ENCODE measurements around the gene SH3TC1.

Gene SH3TC1

DNA sequence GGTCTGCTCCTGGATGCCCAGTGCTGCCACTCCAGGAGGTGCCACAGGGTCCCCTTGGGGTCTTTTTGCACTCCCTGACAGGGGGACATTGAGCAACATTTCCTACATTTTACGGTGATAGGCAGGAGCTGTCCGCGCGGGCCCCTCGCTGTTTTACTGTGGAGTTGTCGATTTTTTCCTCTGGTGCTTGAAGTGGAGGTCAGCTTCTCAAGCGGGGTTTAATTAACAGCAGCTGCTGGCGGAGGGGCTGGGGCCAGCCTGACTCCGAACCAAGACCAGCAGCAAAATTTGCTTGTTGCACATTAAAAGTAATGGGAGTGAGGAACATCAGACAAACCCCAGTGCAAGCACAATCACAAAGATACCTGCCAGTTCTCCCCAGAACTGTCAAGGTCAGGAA lies 13.2 kb upstream of the SH3TC1 start:
- peak; percentile 33 for DNase-seq (ENCODE audit: low read depth)
- TF ChIP-seq, protein P1, sequence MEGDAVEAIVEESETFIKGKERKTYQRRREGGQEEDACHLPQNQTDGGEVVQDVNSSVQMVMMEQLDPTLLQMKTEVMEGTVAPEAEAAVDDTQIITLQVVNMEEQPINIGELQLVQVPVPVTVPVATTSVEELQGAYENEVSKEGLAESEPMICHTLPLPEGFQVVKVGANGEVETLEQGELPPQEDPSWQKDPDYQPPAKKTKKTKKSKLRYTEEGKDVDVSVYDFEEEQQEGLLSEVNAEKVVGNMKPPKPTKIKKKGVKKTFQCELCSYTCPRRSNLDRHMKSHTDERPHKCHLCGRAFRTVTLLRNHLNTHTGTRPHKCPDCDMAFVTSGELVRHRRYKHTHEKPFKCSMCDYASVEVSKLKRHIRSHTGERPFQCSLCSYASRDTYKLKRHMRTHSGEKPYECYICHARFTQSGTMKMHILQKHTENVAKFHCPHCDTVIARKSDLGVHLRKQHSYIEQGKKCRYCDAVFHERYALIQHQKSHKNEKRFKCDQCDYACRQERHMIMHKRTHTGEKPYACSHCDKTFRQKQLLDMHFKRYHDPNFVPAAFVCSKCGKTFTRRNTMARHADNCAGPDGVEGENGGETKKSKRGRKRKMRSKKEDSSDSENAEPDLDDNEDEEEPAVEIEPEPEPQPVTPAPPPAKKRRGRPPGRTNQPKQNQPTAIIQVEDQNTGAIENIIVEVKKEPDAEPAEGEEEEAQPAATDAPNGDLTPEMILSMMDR (IDR thresholded peaks at IDR 0.05; ENCODE audit: low read depth, low read length), result no peak
- TF ChIP-seq MYC (IDR thresholded peaks at IDR 0.05; ENCODE audit: low read depth, low read length), result no peak
- no peak for TF ChIP-seq POLR2A (IDR thresholded peaks at IDR 0.05; ENCODE audit: extremely low read depth, insufficient read length)
- TF ChIP-seq, protein P2, sequence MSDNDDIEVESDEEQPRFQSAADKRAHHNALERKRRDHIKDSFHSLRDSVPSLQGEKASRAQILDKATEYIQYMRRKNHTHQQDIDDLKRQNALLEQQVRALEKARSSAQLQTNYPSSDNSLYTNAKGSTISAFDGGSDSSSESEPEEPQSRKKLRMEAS (IDR thresholded peaks at IDR 0.05; ENCODE audit: low read depth, low read length), result no peak

DNA sequence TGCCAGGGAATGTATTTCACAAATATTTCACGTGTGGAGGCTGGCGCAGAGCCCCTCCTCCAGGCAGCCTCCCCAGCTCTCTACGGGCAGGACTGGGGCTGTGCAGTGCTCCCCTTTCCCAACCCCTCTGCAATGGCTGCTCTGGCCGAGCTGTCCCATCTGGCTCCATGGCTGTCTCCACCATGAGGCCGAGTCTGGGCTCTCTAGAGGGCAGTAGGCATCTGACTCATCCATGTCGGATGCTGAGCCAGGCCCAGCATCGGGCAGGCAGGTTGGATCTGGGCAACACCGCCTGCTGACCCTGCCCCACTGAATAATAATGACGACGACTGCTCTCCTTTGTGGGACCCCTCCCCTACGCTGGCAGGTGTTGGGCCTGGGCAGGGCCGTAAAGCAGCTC lies 11.0 kb upstream of the SH3TC1 start:
- no peak for DNase-seq (ENCODE audit: low read depth)
- H3K4me3 ChIP-seq (ENCODE audit: low read depth, low read length), result no peak overlapping the region
- no peak for TF ChIP-seq POLR2A (IDR thresholded peaks at IDR 0.05; ENCODE audit: extremely low read depth, insufficient read length)

More for the DNA sequence above, 13.2 kb upstream of the SH3TC1 start:
- H3K4me3 ChIP-seq (ENCODE audit: low read depth, low read length), result no peak overlapping the region

DNA sequence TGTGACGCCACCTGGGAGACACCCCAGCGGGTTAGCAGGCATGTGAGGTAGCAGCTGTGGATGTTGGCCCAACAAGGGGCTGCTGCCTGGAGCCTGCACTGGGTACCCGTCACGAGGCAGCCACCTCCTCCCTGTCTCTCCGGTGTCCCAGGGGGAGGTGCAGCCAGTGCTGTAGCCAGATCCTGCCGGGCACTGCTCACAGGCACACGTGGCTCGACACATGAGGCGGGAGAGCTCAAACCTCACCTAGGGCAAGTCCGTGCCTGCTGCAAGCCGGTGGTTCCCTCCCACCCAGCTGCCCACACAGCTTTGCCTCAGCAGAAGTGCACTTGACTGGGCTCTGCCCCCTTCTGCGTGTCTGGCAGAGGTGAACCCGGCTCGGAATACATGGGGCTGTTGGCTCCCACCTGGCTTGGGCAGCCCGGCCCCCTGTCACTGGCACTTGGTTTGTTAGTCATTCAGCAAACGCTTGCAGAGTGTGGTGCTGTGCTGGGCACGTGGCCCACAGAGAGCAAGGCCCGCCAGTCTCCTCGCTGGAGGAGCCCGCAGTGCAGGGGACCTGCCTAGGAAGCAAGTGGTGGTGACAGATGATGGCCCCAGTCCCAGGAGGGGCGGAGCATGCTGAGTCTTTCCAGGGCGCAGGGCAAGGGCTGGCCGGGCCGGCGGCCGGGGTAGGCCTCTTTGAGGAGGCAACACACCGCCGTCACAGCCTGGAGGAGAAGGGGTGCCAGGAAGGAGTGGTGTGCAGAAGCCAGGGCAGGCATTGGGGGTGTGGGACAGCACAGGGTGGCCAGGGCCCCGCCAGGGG lies 10.1 kb upstream of the SH3TC1 start:
- H3K4me3 ChIP-seq (ENCODE audit: low read depth, low read length), result no peak overlapping the region
- no peak for DNase-seq (ENCODE audit: low read depth)
- TF ChIP-seq, protein P1 (IDR thresholded peaks at IDR 0.05; ENCODE audit: low read depth, low read length), result no peak
- TF ChIP-seq POLR2A (IDR thresholded peaks at IDR 0.05; ENCODE audit: extremely low read depth, insufficient read length) (no peak), MYC (IDR thresholded peaks at IDR 0.05; ENCODE audit: low read depth, low read length) (no peak)
- TF ChIP-seq, protein P2 (IDR thresholded peaks at IDR 0.05; ENCODE audit: low read depth, low read length), result no peak

DNA sequence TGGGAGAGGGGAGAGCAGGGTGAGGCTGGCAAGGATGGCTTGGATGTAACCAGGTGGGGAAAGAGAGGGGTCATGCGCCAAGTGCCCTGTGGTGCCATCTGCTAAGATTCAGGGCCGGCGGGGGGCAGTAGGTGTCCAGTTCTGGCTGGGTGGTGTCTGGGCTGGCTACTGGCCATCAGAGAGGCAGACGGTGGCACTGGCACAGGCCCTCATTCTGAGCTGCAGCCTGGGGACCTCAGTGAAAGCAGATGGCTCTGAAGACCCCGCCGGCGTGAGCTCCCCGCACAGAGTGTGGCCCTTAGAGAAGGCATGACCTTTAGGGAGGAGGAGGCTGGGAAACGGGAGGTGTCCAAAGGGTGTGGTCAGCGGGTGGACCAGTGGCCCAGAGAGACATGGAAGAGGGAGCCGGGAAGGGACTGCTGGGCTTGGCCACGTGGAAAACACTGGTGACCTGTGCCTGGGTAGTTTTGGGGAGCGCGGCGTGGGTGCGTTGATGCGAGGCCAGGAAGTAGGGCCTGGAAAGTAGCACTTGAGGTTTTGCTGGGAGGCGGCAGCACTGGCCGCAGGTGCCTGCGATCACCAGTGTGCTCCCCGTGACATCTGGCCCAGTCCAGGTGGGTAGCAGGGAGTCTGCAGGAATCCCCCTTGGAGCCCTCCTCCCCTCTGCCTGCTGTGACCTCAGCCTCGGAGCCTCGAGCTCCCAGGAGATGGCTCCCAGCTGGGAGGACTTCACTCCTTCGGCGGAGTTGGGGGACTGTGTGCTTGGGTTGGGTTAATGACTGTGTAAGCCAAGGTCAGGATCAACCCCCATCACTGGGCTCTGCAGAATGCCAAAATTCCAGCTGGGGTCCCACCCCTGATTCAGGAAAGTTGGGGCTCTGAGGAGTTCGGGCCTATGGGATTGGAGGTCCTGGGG lies 9.3 kb upstream of the SH3TC1 start:
- no peak for DNase-seq (ENCODE audit: low read depth)
- TF ChIP-seq, protein P1 (IDR thresholded peaks at IDR 0.05; ENCODE audit: low read depth, low read length), result no peak
- TF ChIP-seq, protein P2 (IDR thresholded peaks at IDR 0.05; ENCODE audit: low read depth, low read length), result no peak
- TF ChIP-seq POLR2A (IDR thresholded peaks at IDR 0.05; ENCODE audit: extremely low read depth, insufficient read length) (no peak), MYC (IDR thresholded peaks at IDR 0.05; ENCODE audit: low read depth, low read length) (no peak)
- H3K4me3 ChIP-seq (ENCODE audit: low read depth, low read length), result no peak overlapping the region

DNA sequence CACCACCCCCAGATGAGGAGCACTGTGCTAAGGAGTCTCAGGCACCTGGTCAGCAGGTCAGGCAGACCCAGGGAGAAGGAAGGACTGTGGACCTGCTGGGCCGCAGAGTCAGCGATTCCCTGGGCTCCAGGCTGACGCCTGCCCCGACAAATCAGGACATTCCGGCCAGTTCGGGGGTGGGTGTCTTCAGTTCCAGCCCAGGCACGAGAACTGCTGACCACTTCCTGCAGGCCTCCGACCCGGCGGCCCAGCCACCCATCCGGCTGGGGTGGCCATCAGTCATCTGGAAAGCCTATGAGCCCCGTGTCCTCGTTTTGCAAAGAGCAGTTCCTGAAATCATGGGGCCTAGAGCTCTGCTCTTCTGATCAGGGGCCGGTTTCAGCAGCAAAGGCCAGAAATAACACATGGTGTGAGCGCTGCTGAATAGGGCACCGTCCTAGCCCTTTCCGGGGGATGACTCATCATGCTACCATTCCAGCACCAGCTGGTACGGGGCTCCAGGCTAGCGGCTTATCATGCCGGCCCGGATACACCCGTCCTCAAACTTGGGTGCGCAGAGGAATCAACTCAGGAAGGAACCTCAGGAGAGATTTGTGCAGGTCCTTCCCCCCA lies 7.8 kb upstream of the SH3TC1 start:
- peak; percentile 92 for DNase-seq (ENCODE audit: low read depth)
- no peak for TF ChIP-seq POLR2A (IDR thresholded peaks at IDR 0.05; ENCODE audit: extremely low read depth, insufficient read length)
- TF ChIP-seq, protein P1 (IDR thresholded peaks at IDR 0.05; ENCODE audit: low read depth, low read length), result no peak
- no peak for TF ChIP-seq MYC (IDR thresholded peaks at IDR 0.05; ENCODE audit: low read depth, low read length)
- TF ChIP-seq, protein P2 (IDR thresholded peaks at IDR 0.05; ENCODE audit: low read depth, low read length), result no peak

More for the DNA sequence above, 7.8 kb upstream of the SH3TC1 start:
- H3K4me3 ChIP-seq (ENCODE audit: low read depth, low read length), result no peak overlapping the region
